ENCODE data around the gene ALDH4A1. TPM values are rescaled to one million over a fixed set of nuclear protein-coding genes. Genes with fewer than 3 reads are reported as not detected.

The ALDH4A1 gene
- total and polyA plus RNA-seq, 10 of the 15 experiments (the other 5 are each of a cell fraction or from before 2014, with no cell fraction given): 0.06 to 25.5 (median 13.0) TPM

- Histone ChIP-seq H3K79me2 (ENCODE audit: control insufficient read depth, insufficient read depth, low read length) (no peaks in the 10 kb centered on the region; the same call in 1 of the 2 replicates), H3K9me3 (replicated peaks; ENCODE audit: control insufficient read depth, insufficient read depth, low read length) (no peaks in the 10 kb centered on the region), H3K4me3 (no peak overlapping the region), H2AFZ (ENCODE audit: control insufficient read depth, low read depth, low read length) (no peak overlapping the region), H3K4me2 (ENCODE audit: control insufficient read depth, insufficient read depth) (no peak overlapping the region), H4K20me1 (ENCODE audit: control insufficient read depth, insufficient read depth) (peaks cover 3% of the 10 kb centered on the region; the same call in 1 of the 2 replicates), H3K4me1 (ENCODE audit: control insufficient read depth, insufficient read depth, low read length) (peaks cover 8% of the 10 kb centered on the region; the same call in 1 of the 2 replicates), H3K36me3 (ENCODE audit: control insufficient read depth in 2 of 2, insufficient read depth in 2 of 2, low read length in 1 of 2) (peaks cover 0 to 12% of the 10 kb centered on the region in 2 experiments; a peak in 3 of 4 replicates), H3K27ac (ENCODE audit: control insufficient read depth, insufficient read depth) (no peak overlapping the region), H3K27me3 (replicated peaks in 1 of 2; ENCODE audit: control insufficient read depth in 2 of 2, insufficient read depth in 2 of 2, low read length in 1 of 2) (no peaks in the 10 kb centered on the region), H3K9ac (ENCODE audit: control insufficient read depth, insufficient read depth, low read length) (no peak overlapping the region)
- in situ Hi-C loops (cut with MboI) (no loop called here), intact Hi-C loops (cut with micrococcal nuclease; ENCODE audit: unreplicated experiment) (no loop called here)
- FAIRE-seq: no peak
- SMC1A ChIA-PET (ENCODE audit: uncharacterized antibody, unreplicated experiment): no interaction called here
- BruUV-seq (replicated peaks): no TSS peak
- CTCF ChIA-PET: no interaction called here
- no peak for DNase-seq (ENCODE audit: low read depth, low spot score)
- WGBS (ENCODE audit: insufficient coverage, insufficient replicate concordance, low lambda C conversion rate, missing lambda C conversion rate): 90% methylated on average over 27 of the region's 31 CpGs
- POLR2A ChIA-PET: no interaction called here
- RAD21 ChIA-PET (ENCODE audit: unreplicated experiment): no interaction called here
- TF ChIP-seq STAT1 (conservative IDR thresholded peaks at IDR 0.05): no peak
- TF ChIP-seq MEF2A (IDR thresholded peaks at IDR 0.05; ENCODE audit: insufficient read depth, low read depth, low read length): no peak
- no peak for TF ChIP-seq ZNF274 (IDR thresholded peaks at IDR 0.05; ENCODE audit: insufficient read depth, insufficient read length)
- ATAC-seq: no peak
Observed at GRCh38 chr1:18919197-18919905, 17.0 kb upstream of the ALDH4A1 start.

- in situ Hi-C loops (cut with MboI): no loop called here
- no peak overlapping the region for H3K4me2 ChIP-seq (ENCODE audit: control insufficient read depth, insufficient read depth)
- peaks cover 2% of the 10 kb centered on the region; the same call in 1 of the 2 replicates for H4K20me1 ChIP-seq (ENCODE audit: control insufficient read depth, insufficient read depth)
- no peaks in the 10 kb centered on the region for H3K9me3 ChIP-seq (replicated peaks; ENCODE audit: control insufficient read depth, insufficient read depth, low read length)
- no peak overlapping the region for H3K4me3 ChIP-seq
- H3K27ac ChIP-seq (ENCODE audit: control insufficient read depth, insufficient read depth): no peak overlapping the region
- no peaks in the 10 kb centered on the region for H3K4me1 ChIP-seq (ENCODE audit: control insufficient read depth, insufficient read depth, low read length)
- ChIA-PET RAD21 (ENCODE audit: unreplicated experiment) (no interaction called here), POLR2A (no interaction called here), SMC1A (ENCODE audit: uncharacterized antibody, unreplicated experiment) (no interaction called here), CTCF (no interaction called here)
- no peak overlapping the region for H2AFZ ChIP-seq (ENCODE audit: control insufficient read depth, low read depth, low read length)
- FAIRE-seq (no peak), DNase-seq (ENCODE audit: low read depth, low spot score) (no peak), ATAC-seq (no peak)
- H3K79me2 ChIP-seq (ENCODE audit: control insufficient read depth, insufficient read depth, low read length): no peaks in the 10 kb centered on the region
- TF ChIP-seq TCF7 (IDR thresholded peaks at IDR 0.05; ENCODE audit: borderline replicate concordance) (no peak), ATF7 (IDR thresholded peaks at IDR 0.05; ENCODE audit: low read depth) (no peak), RBBP5 (conservative IDR thresholded peaks at IDR 0.05) (no peak), ESRRA (IDR thresholded peaks at IDR 0.05; ENCODE audit: low read length) (no peak), PAX5 (IDR thresholded peaks at IDR 0.05; ENCODE audit: borderline replicate concordance, low read depth, low read length) (no peak), NR2C1 (IDR thresholded peaks at IDR 0.05) (no peak), MEF2B (IDR thresholded peaks at IDR 0.05; ENCODE audit: partially characterized antibody, poor library complexity, severe bottlenecking) (no peak), ATF3 (IDR thresholded peaks at IDR 0.05; ENCODE audit: borderline replicate concordance, extremely low read depth, low read depth, low read length) (no peak)
- BruUV-seq (replicated peaks): no TSS peak
- peaks cover 0 to 12% of the 10 kb centered on the region in 2 experiments; a peak in 3 of 4 replicates for H3K36me3 ChIP-seq (ENCODE audit: control insufficient read depth in 2 of 2, insufficient read depth in 2 of 2, low read length in 1 of 2)
- H3K9ac ChIP-seq (ENCODE audit: control insufficient read depth, insufficient read depth, low read length): no peak overlapping the region
- no peaks in the 10 kb centered on the region for H3K27me3 ChIP-seq (replicated peaks in 1 of 2; ENCODE audit: control insufficient read depth in 2 of 2, insufficient read depth in 2 of 2, low read length in 1 of 2)
- WGBS (ENCODE audit: insufficient coverage, insufficient replicate concordance, low lambda C conversion rate, missing lambda C conversion rate): 98% methylated on average over 8 of the region's 14 CpGs
- intact Hi-C loops (cut with micrococcal nuclease; ENCODE audit: unreplicated experiment): no loop called here
Observed at GRCh38 chr1:18918417-18918816, 16.1 kb upstream of the ALDH4A1 start.
